Measurements from ENCODE around the gene GPR153.

The GPR153 gene

GRCh38 chr1:6263716-6264115 lies 2.8 kb upstream of the GPR153 start:
- Histone ChIP-seq H3K79me2 (ENCODE audit: low read length) (no peaks in the 10 kb centered on the region), H3K4me2 (ENCODE audit: low read length) (no peak overlapping the region), H2AFZ (ENCODE audit: low read depth, low read length) (no peak overlapping the region), H3K27me3 (ENCODE audit: low read depth, low read length) (no peaks in the 10 kb centered on the region), H3K4me3 (ENCODE audit: low read length) (no peak overlapping the region), H3K9me3 (ENCODE audit: insufficient read depth, low read length) (no peaks in the 10 kb centered on the region), H3K27ac (ENCODE audit: low read length) (no peak overlapping the region), H3K4me1 (ENCODE audit: low read length) (no peaks in the 10 kb centered on the region), H3K9ac (ENCODE audit: low read length) (no peak overlapping the region), H3K36me3 (replicated peaks; ENCODE audit: low read depth, low read length) (no peaks in the 10 kb centered on the region), H4K20me1 (ENCODE audit: insufficient read depth, low read length) (no peaks in the 10 kb centered on the region; the same call in 1 of the 2 replicates)
- TF ChIP-seq CTCF (IDR thresholded peaks at IDR 0.05; ENCODE audit: low read depth, low read length) (no peak), EZH2phosphoT487 (IDR thresholded peaks at IDR 0.05; ENCODE audit: low read depth) (no peak)

GRCh38 chr1:6262555-6263420 lies 1.9 kb upstream of the GPR153 start:
- no peaks in the 10 kb centered on the region for H3K79me2 ChIP-seq (ENCODE audit: low read length)
- H3K36me3 ChIP-seq (replicated peaks; ENCODE audit: low read depth, low read length), result no peaks in the 10 kb centered on the region
- no peaks in the 10 kb centered on the region; the same call in 1 of the 2 replicates for H4K20me1 ChIP-seq (ENCODE audit: insufficient read depth, low read length)
- H3K27ac ChIP-seq (ENCODE audit: low read length), result no peak overlapping the region
- H3K27me3 ChIP-seq (ENCODE audit: low read depth, low read length), result no peaks in the 10 kb centered on the region
- no peaks in the 10 kb centered on the region for H3K9me3 ChIP-seq (ENCODE audit: insufficient read depth, low read length)
- no peak for TF ChIP-seq EZH2phosphoT487 (IDR thresholded peaks at IDR 0.05; ENCODE audit: low read depth)
- TF ChIP-seq CTCF (IDR thresholded peaks at IDR 0.05; ENCODE audit: low read depth, low read length), result no peak
- H3K4me2 ChIP-seq (ENCODE audit: low read length), result no peak overlapping the region
- H3K4me1 ChIP-seq (ENCODE audit: low read length), result no peaks in the 10 kb centered on the region
- H3K4me3 ChIP-seq (ENCODE audit: low read length), result no peak overlapping the region
- H3K9ac ChIP-seq (ENCODE audit: low read length), result no peak overlapping the region
- no peak overlapping the region for H2AFZ ChIP-seq (ENCODE audit: low read depth, low read length)

- no peaks in the 10 kb centered on the region for H3K27me3 ChIP-seq (ENCODE audit: low read depth, low read length)
- no peaks in the 10 kb centered on the region for H3K79me2 ChIP-seq (ENCODE audit: low read length)
- H3K4me3 ChIP-seq (ENCODE audit: low read length), result no peak overlapping the region
- H3K9me3 ChIP-seq (ENCODE audit: insufficient read depth, low read length), result no peaks in the 10 kb centered on the region
- no peak for TF ChIP-seq EZH2phosphoT487 (IDR thresholded peaks at IDR 0.05; ENCODE audit: low read depth)
- H4K20me1 ChIP-seq (ENCODE audit: insufficient read depth, low read length), result no peaks in the 10 kb centered on the region; the same call in 1 of the 2 replicates
- H3K4me1 ChIP-seq (ENCODE audit: low read length), result no peaks in the 10 kb centered on the region
- no peak overlapping the region for H3K27ac ChIP-seq (ENCODE audit: low read length)
- H3K4me2 ChIP-seq (ENCODE audit: low read length), result 0 out of 2 replicates have a peak overlapping the region, but pooled peaks have one; percentile 78
- H3K9ac ChIP-seq (ENCODE audit: low read length), result no peak overlapping the region
- H3K36me3 ChIP-seq (replicated peaks; ENCODE audit: low read depth, low read length), result no peaks in the 10 kb centered on the region
- no peak overlapping the region for H2AFZ ChIP-seq (ENCODE audit: low read depth, low read length)
Measured at GRCh38 chr1:6261615-6261995, 707 bp upstream of the GPR153 start.

- H3K27me3 ChIP-seq (ENCODE audit: low read depth, low read length), result no peaks in the 10 kb centered on the region
Measured at GRCh38 chr1:6260433-6260934, 414 bp downstream of the GPR153 start.

More at GRCh38 chr1:6260433-6260934, 414 bp downstream of the GPR153 start:
- H3K79me2 ChIP-seq (ENCODE audit: low read length), result no peaks in the 10 kb centered on the region
- TF ChIP-seq CTCF (IDR thresholded peaks at IDR 0.05; ENCODE audit: low read depth, low read length), result no peak
- TF ChIP-seq EZH2phosphoT487 (IDR thresholded peaks at IDR 0.05; ENCODE audit: low read depth), result no peak
- peak overlapping the region; percentile 64 for H3K4me2 ChIP-seq (ENCODE audit: low read length)
- no peaks in the 10 kb centered on the region for H3K4me1 ChIP-seq (ENCODE audit: low read length)
- H2AFZ ChIP-seq (ENCODE audit: low read depth, low read length), result no peak overlapping the region
- peak overlapping the region; percentile 43 for H3K9ac ChIP-seq (ENCODE audit: low read length)
- H3K27ac ChIP-seq (ENCODE audit: low read length), result no peak overlapping the region
- H3K36me3 ChIP-seq (replicated peaks; ENCODE audit: low read depth, low read length), result no peaks in the 10 kb centered on the region
- H4K20me1 ChIP-seq (ENCODE audit: insufficient read depth, low read length), result no peaks in the 10 kb centered on the region; the same call in 1 of the 2 replicates
- no peaks in the 10 kb centered on the region for H3K9me3 ChIP-seq (ENCODE audit: insufficient read depth, low read length)
- H3K4me3 ChIP-seq (ENCODE audit: low read length), result peak overlapping the region; percentile 80

All from OCI-LY3 (cell line).